GM20431 (cell line): ENCODE results near the gene HUNK.

ENCODE experiments used
- in situ Hi-C: fragments of 300-500 bp; cut with MseI, MboI; formaldehyde crosslinking; loops from one replicate; pipeline ENCODE4 v1.15.0; 2020; ENCODE audit warnings: low sequenced_read_pairs; ENCODE audit not compliant: unreplicated experiment

The HUNK gene

GRCh38 chr21:31892686-31893085 is 19.9 kb downstream of the HUNK start:
- in situ Hi-C loops = no loop called here

DNA sequence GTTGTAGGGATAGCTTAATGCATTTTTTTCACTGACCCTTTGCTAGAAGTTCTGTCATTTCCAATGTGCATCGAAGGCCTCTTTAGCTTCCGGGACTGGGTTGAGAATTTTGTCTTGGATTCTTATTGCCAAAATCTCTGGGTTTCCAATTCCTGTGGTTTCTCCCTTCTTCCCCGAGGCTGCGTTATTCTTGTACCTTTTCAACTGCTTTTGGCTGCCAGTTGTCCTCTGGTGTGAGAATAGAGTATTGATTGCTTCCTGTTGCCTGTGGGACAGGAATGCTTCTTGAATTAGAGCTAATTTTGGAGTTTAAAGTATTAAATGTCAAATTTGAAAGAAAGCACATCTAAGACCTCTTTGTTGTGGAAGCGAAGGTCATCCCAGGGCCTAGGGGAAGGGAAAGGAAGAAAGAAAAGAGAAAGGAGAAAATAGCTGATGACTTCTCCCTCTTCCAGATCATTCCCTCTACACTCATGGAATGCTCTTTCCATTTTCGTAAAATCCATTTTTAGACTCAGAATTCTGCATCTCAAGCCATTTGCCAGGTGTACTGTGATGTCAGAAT is 21.1 kb downstream of the HUNK start:
- in situ Hi-C loops = no loop called here

GRCh38 chr21:31894457-31894856 is 21.6 kb downstream of the HUNK start:
- in situ Hi-C loops = no loop called here

- in situ Hi-C loops = no loop called here
Observed at GRCh38 chr21:31895077-31895835, 22.4 kb downstream of the HUNK start.

- in situ Hi-C loops = no loop called here
Observed at GRCh38 chr21:31896019-31896418, 23.2 kb downstream of the HUNK start.

DNA sequence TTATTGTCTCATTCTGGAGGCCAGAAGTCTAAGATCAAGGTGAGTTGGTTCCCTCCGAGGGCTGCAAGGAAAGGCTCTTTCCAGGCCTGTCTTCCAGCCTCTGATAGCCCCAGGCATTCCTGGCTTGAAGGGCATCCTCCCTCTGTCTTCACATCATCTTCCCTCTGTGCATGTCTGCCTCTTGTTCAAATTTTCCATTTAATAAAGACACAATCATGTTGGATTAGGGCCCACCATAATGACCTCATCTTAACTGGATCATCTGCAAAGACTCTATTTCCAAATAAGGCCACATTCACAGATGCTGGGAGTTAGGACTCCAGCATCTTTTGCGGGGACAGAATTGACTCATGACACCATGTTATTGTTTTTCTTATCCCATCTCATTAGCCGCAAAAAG is 24.5 kb downstream of the HUNK start:
- in situ Hi-C loops = no loop called here

- in situ Hi-C loops = no loop called here
Observed at GRCh38 chr21:31898933-31899630, 26.3 kb downstream of the HUNK start.

DNA sequence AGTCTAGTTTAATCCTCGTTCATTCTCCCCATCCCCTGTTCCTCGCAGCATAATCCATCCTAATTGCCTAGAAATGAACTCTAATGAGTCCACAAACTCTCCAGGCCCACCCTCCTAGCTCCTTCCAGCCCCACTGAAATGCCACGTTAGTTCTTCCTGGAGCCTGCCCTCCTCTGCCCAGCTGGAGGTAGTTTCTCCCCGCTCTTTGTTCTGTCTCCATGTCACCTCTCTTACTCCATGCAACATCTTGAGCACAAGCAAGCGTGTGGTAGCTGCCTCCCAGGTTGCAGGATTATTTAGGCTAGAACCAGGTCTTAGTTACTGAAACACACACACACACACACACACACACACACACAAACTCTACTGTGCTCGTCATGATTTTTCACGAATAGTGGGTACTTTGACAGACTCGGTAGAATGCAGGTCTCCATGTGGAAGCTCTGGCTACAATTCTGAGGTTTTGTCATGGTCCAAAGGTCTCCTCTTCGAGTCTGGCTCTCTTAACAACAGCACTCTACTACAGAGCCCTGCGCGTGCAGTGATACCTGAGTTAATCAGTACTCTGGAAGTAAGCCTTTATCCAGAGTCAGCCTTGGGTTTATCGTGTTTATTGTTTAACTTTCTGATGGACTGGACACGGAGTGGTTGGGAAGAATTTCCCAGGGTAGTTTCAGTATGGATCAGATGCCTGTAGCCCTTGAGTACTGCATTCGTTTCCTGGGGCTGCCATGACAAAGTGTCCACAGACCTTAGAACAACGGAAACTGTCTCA is 27.5 kb downstream of the HUNK start:
- in situ Hi-C loops = no loop called here

DNA sequence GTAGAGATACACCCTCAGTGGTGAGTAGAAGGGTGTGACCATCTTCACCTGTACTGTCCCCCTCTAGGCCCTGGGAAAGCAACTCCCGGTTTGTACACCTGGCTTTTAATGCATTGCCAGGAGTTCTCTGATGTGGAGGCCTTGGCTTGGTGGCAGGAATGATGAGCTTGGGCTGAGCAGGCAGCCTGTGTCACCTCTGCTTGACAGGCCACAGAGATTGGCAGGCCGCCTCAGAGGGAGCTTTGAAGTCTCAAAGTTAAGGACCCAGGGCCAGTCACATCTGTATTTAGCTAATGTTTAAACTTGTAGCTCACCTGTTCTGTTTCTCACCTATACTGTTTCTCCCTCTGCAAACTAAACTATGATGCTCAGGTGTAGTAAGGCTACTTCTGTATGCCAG is 28.5 kb downstream of the HUNK start:
- in situ Hi-C loops = no loop called here

GRCh38 chr21:31902438-31902837 is 29.6 kb downstream of the HUNK start:
- in situ Hi-C loops = no loop called here

DNA sequence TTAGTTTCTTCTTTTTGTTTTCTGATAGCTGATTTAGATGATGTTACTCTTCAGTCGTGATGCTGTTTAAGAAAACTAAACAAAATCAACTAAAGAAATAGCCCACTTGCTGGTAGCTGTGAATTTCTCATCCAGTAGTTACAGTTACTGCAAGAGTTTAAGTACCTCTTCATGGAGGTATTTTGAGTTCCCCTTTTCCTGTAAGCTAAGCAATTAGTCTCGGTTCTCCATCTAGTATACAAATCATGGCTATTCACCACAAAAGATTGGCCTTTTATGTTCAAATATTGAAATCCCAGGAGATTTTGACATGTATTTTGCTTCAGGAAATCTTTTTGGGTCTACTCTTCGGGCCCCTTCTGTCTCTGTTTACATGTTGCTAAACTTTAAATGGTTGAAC is 31.1 kb downstream of the HUNK start:
- in situ Hi-C loops = no loop called here

DNA sequence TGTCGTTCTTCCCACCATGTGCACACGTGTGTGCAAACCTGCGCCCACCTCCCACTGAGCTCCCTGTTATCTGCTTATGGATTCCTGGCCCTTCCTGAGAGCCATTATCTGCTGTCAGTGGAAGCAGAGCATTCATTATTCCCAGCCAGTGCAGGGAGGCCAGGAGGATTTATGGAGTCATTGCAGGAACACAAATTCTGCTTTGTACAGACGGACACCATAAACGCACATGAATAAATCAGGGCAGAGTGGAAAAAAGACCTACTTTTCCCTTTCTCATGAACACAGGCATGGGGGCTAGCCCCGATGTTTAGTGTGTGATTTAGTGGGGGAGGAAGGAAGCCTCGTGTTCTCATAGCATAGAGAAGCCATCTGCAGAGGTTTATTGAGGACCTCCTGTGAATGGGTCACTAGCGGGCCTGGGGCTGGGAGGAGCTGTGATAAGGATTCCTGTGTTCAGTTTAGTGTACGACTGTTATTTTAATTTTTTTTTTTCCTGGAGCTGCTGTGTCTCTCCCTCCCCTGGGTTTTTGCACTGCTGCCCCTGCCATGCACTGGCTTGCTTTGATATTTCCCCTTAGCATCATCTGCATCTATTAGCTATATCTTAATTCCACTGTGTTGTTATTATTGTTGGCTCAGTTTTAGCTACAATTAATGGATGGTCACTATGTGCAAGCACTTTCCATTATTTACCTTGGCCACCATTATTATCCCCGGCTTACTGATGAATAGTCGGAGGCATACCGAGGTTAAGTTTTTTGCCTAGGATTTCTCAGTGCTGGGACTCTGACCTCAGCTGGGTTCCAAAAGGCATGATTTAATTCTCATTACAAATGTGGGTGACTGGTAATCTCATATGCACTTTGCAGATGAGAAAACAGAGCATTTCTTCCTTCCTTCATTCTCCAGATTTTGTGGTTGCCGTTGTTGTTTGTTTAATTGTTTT is 33.0 kb downstream of the HUNK start:
- in situ Hi-C loops = no loop called here

GRCh38 chr21:31908106-31909031 is 35.5 kb downstream of the HUNK start:
- in situ Hi-C loops = no loop called here

GRCh38 chr21:31909153-31910073 is 36.6 kb downstream of the HUNK start:
- in situ Hi-C loops = no loop called here

- in situ Hi-C loops = no loop called here
Observed at GRCh38 chr21:31910074-31910470, 37.3 kb downstream of the HUNK start.

GRCh38 chr21:31911138-31911907 is 38.5 kb downstream of the HUNK start:
- in situ Hi-C loops = no loop called here

- in situ Hi-C loops = no loop called here
Observed at GRCh38 chr21:31912501-31912900, 39.7 kb downstream of the HUNK start.
